ENCODE data around the gene RIMS1. TPM values are rescaled to one million over a fixed set of nuclear protein-coding genes. Genes with fewer than 3 reads are reported as not detected.

RIMS1 gene
- total and polyA plus RNA-seq, 9 of the 15 experiments (the other 6 are each of a cell fraction or from before 2014, with no cell fraction given) = not detected

DNA sequence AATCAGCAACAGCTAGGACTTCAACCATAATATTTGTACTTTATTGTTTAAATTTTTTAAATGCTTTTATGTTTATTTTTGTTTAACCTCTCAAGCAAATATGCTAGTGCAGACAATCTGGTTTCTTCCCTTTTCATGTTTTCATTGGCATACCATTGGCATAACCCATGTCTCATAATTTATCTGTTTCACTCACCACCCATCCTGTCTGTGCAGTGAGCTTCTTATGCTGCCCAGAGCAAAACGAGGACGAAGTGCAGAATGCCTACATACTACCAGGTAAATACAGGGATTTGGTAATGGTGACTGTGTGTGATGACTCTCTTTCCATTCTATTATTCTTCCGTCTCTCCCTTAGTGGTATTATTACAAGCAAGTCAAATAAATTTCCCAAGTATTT lies 374.1 kb downstream of the RIMS1 start (continued):
- TF ChIP-seq ERF (CRISPR knock-in tag; IDR thresholded peaks at IDR 0.05) (no peak), RBM25 (IDR thresholded peaks at IDR 0.05; ENCODE audit: low read depth, low read length, severe bottlenecking) (no peak)

- Histone ChIP-seq H2AFZ (ENCODE audit: low read depth, low read length) (no peak overlapping the region), H3K9me3 (replicated peaks; ENCODE audit: control insufficient read depth, insufficient read depth, low read depth, low read length) (no peaks in the 10 kb centered on the region), H3K36me3 (ENCODE audit: control insufficient read depth, insufficient read depth, low read length) (no peaks in the 10 kb centered on the region), H3K4me1 (replicated peaks in 1 of 2; ENCODE audit: control insufficient read depth in 2 of 2, insufficient read depth in 2 of 2, low read length in 2 of 2) (no peaks in the 10 kb centered on the region), H4K20me1 (replicated peaks; ENCODE audit: control insufficient read depth, insufficient read depth, low read length) (no peaks in the 10 kb centered on the region), H3K79me2 (ENCODE audit: control insufficient read depth, insufficient read depth, low read length) (no peaks in the 10 kb centered on the region), H3K27me3 (ENCODE audit: control insufficient read depth in 2 of 2, insufficient read depth in 2 of 2, low read length in 2 of 2) (no peaks in the 10 kb centered on the region), H3K4me3 (no peak overlapping the region), H3K27ac (ENCODE audit: extremely low read depth, low read depth, low read length) (no peak overlapping the region), H3K4me2 (ENCODE audit: insufficient read depth, low read length) (no peak overlapping the region), H3K9me1 (ENCODE audit: control insufficient read depth, insufficient read depth, low read length) (no peaks in the 10 kb centered on the region), H3K9ac (ENCODE audit: insufficient read depth in 1 of 2, low read depth in 2 of 2, low read length in 2 of 2) (no peak overlapping the region)
- ATAC-seq (no peak), FAIRE-seq (no peak), DNase-seq (ENCODE audit: extremely low read depth in 1 of 4, low spot score in 3 of 4) (no peak)
- 3% methylated on average over 3 of the region's 3 CpGs for WGBS (ENCODE audit: insufficient coverage, low coverage, missing lambda C conversion rate)
- POLR2A ChIA-PET = no interaction called here
- intact Hi-C loops (cut with micrococcal nuclease) (no loop called here), in situ Hi-C loops (cut with MboI) (no loop called here)
- CTCF ChIA-PET (ENCODE audit: low intra/inter-chr PET ratio) = no interaction called here
- BruUV-seq (replicated peaks) = no TSS peak
- TF ChIP-seq, protein P1, sequence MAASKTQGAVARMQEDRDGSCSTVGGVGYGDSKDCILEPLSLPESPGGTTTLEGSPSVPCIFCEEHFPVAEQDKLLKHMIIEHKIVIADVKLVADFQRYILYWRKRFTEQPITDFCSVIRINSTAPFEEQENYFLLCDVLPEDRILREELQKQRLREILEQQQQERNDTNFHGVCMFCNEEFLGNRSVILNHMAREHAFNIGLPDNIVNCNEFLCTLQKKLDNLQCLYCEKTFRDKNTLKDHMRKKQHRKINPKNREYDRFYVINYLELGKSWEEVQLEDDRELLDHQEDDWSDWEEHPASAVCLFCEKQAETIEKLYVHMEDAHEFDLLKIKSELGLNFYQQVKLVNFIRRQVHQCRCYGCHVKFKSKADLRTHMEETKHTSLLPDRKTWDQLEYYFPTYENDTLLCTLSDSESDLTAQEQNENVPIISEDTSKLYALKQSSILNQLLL (CRISPR knock-in tag; IDR thresholded peaks at IDR 0.05; ENCODE audit: borderline replicate concordance) = no peak
- TF ChIP-seq TRIM28 (IDR thresholded peaks at IDR 0.05) (no peak), CTBP1 (IDR thresholded peaks at IDR 0.05; ENCODE audit: borderline replicate concordance) (no peak), SMARCB1 (IDR thresholded peaks at IDR 0.05; ENCODE audit: insufficient read length, low read depth) (no peak), ZNF121 (CRISPR knock-in tag; conservative IDR thresholded peaks at IDR 0.05) (no peak), ZNF512 (tag; IDR thresholded peaks at IDR 0.05) (no peak), DLX4 (CRISPR knock-in tag; IDR thresholded peaks at IDR 0.05) (no peak)
- TF ChIP-seq, protein P2, sequence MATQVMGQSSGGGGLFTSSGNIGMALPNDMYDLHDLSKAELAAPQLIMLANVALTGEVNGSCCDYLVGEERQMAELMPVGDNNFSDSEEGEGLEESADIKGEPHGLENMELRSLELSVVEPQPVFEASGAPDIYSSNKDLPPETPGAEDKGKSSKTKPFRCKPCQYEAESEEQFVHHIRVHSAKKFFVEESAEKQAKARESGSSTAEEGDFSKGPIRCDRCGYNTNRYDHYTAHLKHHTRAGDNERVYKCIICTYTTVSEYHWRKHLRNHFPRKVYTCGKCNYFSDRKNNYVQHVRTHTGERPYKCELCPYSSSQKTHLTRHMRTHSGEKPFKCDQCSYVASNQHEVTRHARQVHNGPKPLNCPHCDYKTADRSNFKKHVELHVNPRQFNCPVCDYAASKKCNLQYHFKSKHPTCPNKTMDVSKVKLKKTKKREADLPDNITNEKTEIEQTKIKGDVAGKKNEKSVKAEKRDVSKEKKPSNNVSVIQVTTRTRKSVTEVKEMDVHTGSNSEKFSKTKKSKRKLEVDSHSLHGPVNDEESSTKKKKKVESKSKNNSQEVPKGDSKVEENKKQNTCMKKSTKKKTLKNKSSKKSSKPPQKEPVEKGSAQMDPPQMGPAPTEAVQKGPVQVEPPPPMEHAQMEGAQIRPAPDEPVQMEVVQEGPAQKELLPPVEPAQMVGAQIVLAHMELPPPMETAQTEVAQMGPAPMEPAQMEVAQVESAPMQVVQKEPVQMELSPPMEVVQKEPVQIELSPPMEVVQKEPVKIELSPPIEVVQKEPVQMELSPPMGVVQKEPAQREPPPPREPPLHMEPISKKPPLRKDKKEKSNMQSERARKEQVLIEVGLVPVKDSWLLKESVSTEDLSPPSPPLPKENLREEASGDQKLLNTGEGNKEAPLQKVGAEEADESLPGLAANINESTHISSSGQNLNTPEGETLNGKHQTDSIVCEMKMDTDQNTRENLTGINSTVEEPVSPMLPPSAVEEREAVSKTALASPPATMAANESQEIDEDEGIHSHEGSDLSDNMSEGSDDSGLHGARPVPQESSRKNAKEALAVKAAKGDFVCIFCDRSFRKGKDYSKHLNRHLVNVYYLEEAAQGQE (IDR thresholded peaks at IDR 0.05; ENCODE audit: borderline replicate concordance) = no peak
- TF ChIP-seq, protein P2 (CRISPR knock-in tag; IDR thresholded peaks at IDR 0.05; ENCODE audit: low read depth) = no peak
Measured at GRCh38 chr6:72261554-72261953, 375.2 kb downstream of the RIMS1 start.
